GM10248 (cell line): ENCODE measurements around the gene USP12.
"Not testable (repeated sequence)": the region's sequence is repeated elsewhere in the genome, so short reads cannot be mapped to it uniquely, and the experiment has no call there.

Source experiments
- CTCF ChIA-PET: fragments of 300-600 bp; sonication (Branson Sonifier 250); formaldehyde crosslinking; extraction: SDS; loops from one replicate; lab custom pipeline; 2021; ENCODE audit warnings: antibody characterized with exemption; lab: Yijun Ruan, JAX
- POLR2A ChIA-PET: fragments of 350-650 bp; sonication (Branson Sonifier 250); formaldehyde crosslinking; extraction: SDS; loops from one replicate; lab custom pipeline; 2020; ENCODE audit warnings: antibody characterized with exemption; lab: Yijun Ruan, JAX
- DNase-seq: peaks from one replicate; pipeline ENCODE4 v3.0.0; 2012; ENCODE audit errors: extremely low spot score
- CTCF ChIP-seq: IDR thresholded peaks from 2 replicates; pipeline ENCODE4 v1.5.1; 2012; ENCODE audit warnings: mild to moderate bottlenecking, low read depth; ENCODE audit errors: extremely low read depth, missing control alignments, control extremely low read depth

Gene USP12

GRCh38 chr13:27171244-27171826 lies at the start of gene USP12:
TSS of gene USP12 (minus strand) at chr13:27171811. CDS start at chr13:27171639, 172 bp downstream.
- CTCF ChIA-PET = no interaction called here
- TF ChIP-seq CTCF = peak; percentile 44
- POLR2A ChIA-PET = interaction anchor here (1.3 kb wide), 1 partner anchor 40 kb away, joined by 7 read pairs; no protein-coding TSS in a partner anchor
- DNase-seq = peak; percentile 37

GRCh38 chr13:27219611-27220010 lies 48.0 kb upstream of the USP12 start:
- TF ChIP-seq CTCF = no peak
- POLR2A ChIA-PET = no interaction called here
- CTCF ChIA-PET = no interaction called here
- no peak for DNase-seq

- DNase-seq, POLR2A ChIA-PET, CTCF ChIA-PET: not testable (repeated sequence)
Measured at GRCh38 chr13:27218861-27219260, 47.2 kb upstream of the USP12 start.

- DNase-seq, CTCF ChIA-PET, POLR2A ChIA-PET: not testable (repeated sequence)
Measured at GRCh38 chr13:27217791-27218190, 46.2 kb upstream of the USP12 start.

GRCh38 chr13:27213386-27213785 lies 41.8 kb upstream of the USP12 start:
- DNase-seq, POLR2A ChIA-PET: not testable (repeated sequence)
- CTCF ChIA-PET = interaction anchor here (2.5 kb wide), 1 partner anchor 16 kb away, joined by 6 read pairs; no protein-coding TSS in a partner anchor

GRCh38 chr13:27211771-27212364 lies 40.3 kb upstream of the USP12 start:
- TF ChIP-seq CTCF = no peak
- no peak for DNase-seq
- ChIA-PET POLR2A (no interaction called here), CTCF (interaction anchor here (1.5 to 2.5 kb wide), 2 partner anchors 15 to 33 kb away, joined by 3 to 6 read pairs; no protein-coding TSS in a partner anchor)

- CTCF ChIA-PET = interaction anchor here (1.5 kb wide), 1 partner anchor 32 kb away, joined by 3 read pairs; no protein-coding TSS in a partner anchor
- no peak for TF ChIP-seq CTCF
- POLR2A ChIA-PET = no interaction called here
- DNase-seq = no peak
Measured at GRCh38 chr13:27211271-27211670, 39.7 kb upstream of the USP12 start.

GRCh38 chr13:27208514-27208913 lies 36.9 kb upstream of the USP12 start:
- DNase-seq = no peak
- POLR2A ChIA-PET = no interaction called here
- TF ChIP-seq CTCF = no peak
- CTCF ChIA-PET = interaction anchor here (2.0 kb wide), 1 partner anchor 223 kb away, joined by 6 read pairs; no protein-coding TSS in a partner anchor
